CD4-positive, alpha-beta T cell treated with Interleukin-4 for 1 hour (primary cell): ENCODE results near the gene VCP.

Experiments
- DNase-seq, 2 donors: peaks; one replicate each; pipeline ENCODE4 v3.0.0-alpha.2; 2020 to 2022

The VCP gene

DNA sequence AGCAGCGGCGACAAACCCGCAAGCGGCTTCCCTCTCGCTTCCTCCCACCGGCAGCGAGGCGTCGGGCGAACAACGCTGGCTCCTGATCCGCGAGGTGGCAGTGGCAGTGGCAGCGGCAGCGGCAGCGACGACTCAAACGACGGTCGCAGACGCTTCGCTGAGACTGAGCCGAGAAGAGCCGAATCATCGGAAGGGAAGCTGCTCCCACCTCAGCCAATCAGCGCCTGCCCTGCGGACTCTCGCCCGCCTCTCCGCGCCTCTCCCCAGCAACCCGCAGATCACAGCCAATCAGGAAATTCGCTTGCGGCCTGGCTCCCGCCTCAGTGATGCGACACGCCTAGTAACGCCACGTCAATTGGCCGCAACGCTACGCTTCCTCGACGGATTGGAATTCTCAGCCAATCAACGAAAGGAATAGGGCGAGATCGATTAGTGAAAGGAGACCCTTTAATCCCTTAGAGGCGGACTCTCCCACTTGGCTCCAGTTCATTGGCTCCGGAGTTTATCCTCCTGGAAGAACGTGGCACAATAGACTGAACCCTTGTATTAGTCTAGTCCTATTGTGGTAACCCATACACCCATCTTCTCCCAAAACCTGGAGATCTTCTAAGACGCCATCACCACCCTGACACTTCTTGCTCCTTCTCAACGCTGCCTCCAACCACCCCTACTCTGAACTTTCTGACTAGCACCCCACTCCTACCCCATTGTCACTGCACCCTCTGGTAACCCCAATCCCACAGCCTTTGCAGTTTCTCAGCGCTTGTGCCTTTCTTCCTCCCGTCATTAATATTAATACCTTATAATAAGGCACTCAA is at the start of gene VCP:
TSS of gene VCP (minus strand) at position 165 of the 818 bp plus-strand sequence. CDS start 272 bp downstream, outside the sequence.
- DNase-seq = peak; percentile 99

GRCh38 chr9:35116898-35117551 is 44.6 kb upstream of the VCP start:
- peak; percentile 92 for DNase-seq

GRCh38 chr9:35116539-35116897 is 44.1 kb upstream of the VCP start:
- no peak for DNase-seq

DNA sequence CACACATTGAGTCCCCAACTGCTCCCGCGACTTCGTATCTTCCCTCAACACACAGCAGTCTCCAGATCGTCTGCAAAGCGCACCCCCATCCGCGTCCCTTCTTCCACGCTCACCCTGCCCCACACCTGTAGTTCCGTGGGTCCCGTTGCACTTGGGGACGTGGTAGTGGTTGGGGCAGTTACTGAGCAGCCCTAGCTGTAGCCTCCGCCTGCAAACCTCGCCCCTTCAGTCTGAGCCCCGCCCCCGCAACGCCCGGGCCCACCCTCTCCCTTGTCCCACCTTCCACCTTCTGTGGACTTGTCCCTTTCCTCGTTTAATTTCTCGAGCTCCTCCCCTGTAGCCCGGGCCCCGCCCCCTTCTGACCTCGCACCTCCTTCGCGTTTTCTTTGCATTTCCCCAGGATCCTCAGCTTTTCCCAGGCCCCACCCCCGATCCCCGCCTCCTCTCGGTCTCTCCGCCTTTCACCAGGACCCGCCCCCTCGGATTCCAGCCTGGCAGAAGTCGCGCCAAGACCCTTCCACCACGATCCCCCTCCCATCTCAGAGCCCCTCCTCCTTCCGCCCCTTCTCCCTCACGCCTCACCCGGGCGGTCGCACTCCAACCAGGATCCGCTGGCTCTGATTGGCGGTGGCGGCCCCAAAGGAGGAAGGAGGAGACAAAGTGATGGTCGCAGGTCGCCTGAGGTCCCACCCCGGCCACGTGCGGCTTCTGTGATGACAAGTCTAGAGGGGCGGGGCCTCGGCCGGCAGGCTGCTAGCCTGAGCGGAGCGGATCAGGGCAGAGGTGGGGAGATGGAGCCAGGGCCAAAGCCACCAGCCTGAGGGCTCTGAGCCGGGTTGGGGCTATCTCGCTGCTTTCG is 43.5 kb upstream of the VCP start, which contains the start of gene ATOSB:
TSS of gene ATOSB (minus strand) at position 183 of the 859 bp plus-strand sequence. CDS start 7,588 bp downstream, outside the sequence.
- DNase-seq = peak; percentile 94 to 95

GRCh38 chr9:35114840-35115628 is 42.6 kb upstream of the VCP start:
- peak; percentile 53 to 54 for DNase-seq

GRCh38 chr9:35114113-35114839 is 41.9 kb upstream of the VCP start:
- DNase-seq = peak; percentile 89 to 90

DNA sequence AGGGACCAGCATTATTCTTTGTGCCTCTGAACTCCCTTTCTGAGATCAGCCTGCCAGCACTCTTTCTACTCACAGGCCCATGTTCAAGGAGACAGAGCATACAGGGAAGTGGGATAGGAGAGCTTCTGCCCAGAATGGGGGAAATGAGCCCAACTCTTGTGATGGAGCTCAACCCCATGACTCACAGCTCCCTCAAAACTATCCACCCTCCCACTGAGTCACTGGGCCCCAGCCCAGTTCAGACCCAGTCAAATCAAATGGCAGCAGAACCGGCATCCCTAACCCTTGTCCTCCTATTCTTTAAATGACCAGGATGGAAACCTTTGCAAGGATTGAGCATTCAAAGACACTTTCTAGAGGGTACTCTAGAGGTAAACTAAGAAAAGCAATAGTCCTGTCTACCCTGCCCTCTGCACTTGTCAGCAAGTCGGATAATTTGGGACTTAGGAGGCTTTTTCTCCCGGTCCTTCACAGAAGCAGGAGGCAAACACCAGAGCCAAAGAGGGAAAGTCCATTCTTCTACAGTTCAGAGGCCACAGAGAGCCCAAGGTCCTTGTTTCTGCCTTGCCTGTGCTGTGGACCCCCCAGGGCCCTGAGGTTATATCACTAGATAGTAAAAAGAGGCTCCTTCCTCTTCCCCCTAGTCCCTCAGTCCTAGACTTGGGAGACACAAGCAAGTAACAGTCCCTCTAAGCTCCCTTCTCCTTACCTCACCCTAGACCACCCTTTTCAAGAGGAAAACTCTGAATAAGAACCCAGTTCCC is 40.0 kb upstream of the VCP start:
- DNase-seq = peak; percentile 14 to 74

DNA sequence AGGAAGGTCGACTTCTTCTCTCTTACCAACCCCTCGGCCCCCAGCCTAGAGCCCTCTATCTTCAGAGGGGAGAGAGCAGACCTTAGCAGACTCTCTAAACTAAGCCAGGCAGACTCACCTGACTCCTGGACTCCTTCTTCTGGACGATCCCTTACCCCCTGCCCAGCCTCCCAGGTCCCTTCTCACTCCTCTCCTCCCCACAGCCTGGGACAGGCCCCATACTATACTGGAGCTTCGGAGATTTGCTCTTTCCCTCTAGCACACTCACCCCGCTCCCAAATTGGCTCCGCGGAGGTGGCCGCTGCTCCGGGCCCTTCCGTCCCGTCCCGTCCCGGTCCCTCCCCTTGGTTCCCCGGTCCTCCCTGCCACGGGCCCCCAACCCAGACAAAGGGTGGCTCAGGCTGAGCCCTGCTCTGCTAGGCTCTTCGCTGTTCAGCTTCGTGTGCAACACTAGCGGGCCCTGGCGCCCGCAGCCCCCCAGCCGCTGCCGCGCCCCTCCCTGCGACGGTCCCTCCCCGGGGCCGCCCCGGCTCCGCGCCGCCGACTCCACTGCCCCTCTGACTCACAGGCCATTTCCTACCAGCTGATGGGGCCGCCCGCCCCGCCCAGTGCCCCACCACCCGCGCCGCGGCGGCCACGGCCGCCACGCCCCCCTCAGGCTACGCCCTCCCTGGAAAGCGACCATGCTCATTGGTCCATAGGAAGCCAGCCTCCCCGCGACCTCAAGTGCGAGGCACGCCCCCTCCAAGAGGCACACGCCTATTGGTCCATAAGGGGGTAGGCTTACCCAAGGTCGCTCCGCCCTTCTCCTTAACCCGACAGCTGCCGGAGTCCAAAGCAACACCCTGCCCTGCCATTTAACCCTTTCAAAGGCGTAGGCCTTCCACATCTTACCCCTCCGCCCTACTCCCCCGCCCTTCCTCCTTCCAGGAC is 38.8 kb upstream of the VCP start:
- DNase-seq = peak; percentile 98

GRCh38 chr9:35110327-35110761 is 37.9 kb upstream of the VCP start:
- DNase-seq = no peak

- no peak for DNase-seq
Measured at GRCh38 chr9:35108946-35109575, 36.6 kb upstream of the VCP start.

GRCh38 chr9:35108461-35108860 is 36.0 kb upstream of the VCP start:
- no peak for DNase-seq

- no peak for DNase-seq
Measured at GRCh38 chr9:35107297-35108290, 35.2 kb upstream of the VCP start.

DNA sequence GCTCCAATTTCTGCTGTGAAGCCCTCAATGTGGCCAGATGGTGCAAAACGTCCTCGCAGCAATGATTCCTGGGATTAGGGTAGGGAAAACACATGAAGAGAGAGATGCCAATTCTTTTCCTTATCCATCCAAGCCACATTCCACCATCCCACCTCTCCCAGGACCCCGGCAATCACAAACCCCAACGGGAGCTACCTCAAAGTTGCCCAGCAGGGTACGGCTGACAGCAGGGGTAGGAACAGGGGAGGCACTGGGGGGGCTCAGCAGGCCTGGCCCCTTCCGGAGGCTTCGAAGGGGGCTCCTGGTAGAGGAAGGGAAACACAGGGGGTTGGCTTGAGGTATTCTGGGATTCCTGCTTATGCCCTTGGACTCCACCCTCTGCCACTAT is 33.9 kb upstream of the VCP start:
- no peak for DNase-seq

GRCh38 chr9:35105571-35106342 is 33.3 kb upstream of the VCP start:
- no peak for DNase-seq

- DNase-seq = no peak
Measured at GRCh38 chr9:35105126-35105525, 32.7 kb upstream of the VCP start.

GRCh38 chr9:35104586-35104985 is 32.2 kb upstream of the VCP start:
- no peak for DNase-seq

DNA sequence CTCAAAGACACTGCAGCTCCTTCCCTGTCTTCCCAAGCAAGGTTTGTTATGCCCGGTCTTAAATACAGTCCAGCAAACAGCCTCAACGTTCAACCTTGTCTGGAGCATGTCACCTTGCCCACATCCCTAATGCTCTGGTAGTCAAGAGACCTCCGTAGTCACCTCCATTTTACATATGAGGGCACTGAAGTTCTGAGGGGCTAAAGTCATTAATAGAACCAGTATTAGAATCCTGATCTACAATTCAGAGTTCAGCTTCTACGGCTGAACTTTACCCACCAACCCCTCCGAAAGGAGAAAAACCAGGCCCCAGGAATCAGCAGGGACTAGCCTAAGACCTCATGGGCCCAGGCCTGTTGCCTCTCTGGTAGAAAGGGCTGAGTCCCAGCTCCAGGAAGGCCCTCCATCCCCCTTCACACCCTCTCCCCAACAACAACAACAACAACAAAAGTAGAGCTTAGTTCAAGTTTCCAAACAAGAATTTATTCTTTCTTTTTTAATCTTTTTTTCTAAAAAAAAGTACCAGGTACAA is 31.3 kb upstream of the VCP start:
- no peak for DNase-seq
